SK-N-SH (cell line): ENCODE measurements around the gene TTC6.

Source experiments
- FOXJ3 ChIP-seq: sonication (generic); formaldehyde crosslinking; IDR thresholded peaks from 2 replicates; pipeline ENCODE4 v1.5.1; 2020; ENCODE audit warnings: mild to moderate bottlenecking, missing genetic modification reagents
- POLR2AphosphoS5 ChIP-seq: IDR thresholded peaks from 2 replicates; pipeline ENCODE4 v1.6.1; 2012; ENCODE audit warnings: low read depth, low read length
- RFX5 ChIP-seq: IDR thresholded peaks from 2 replicates; pipeline ENCODE4 v1.6.1; 2012; ENCODE audit warnings: mild to moderate bottlenecking, improper control_type of control experiment, low read length
- TF ChIP-seq, protein P1 (sequence below): fragments of 200-600 bp; sonication (generic); IDR thresholded peaks from 2 replicates; pipeline ENCODE4 v1.6.1; 2017; ENCODE audit warnings: antibody characterized with exemption, mild to moderate bottlenecking, moderate library complexity

DNA sequence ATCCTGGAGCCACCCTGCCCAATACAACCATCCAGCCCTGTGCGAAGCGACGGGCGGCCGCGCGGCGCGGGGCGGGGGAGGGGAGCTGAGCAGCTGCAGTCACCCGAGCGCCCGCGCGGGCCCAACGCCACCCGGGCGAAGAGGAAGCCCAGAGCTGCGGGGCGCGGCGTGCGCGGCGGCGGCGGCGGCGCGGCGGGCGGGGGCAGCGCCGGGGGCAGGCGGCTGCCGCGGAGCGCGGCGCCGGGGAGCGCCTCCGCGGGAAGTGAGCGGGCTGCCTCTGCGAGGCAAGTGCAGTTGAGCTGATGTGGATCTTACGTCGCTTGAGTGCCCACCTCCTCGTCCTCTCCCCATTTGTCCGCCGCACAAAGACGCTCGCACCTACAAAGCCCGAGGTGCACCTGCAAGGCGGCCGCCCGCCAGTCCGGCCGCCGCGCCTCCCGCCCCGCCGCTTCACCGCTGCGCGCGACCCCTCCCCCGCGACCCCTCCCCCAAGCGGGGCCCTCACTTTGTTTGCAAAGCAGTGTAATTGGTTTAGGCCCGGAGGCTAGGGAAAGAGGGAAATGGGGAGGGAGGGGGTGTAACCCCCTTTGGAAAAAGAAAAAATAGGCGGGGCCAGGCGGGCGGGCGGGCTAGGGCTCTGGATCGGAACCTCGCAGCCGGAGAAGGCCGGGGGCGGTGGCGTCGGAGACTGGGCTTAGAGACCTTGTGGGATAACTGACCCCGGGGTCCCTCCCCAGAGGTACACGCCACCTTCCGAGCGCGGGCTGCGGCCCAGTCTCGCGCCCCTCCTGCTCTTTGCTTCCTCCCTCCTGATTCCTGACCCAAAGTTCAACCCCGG lies at the start of gene TTC6, which contains the start of gene FOXA1:
- TF ChIP-seq, protein P1, sequence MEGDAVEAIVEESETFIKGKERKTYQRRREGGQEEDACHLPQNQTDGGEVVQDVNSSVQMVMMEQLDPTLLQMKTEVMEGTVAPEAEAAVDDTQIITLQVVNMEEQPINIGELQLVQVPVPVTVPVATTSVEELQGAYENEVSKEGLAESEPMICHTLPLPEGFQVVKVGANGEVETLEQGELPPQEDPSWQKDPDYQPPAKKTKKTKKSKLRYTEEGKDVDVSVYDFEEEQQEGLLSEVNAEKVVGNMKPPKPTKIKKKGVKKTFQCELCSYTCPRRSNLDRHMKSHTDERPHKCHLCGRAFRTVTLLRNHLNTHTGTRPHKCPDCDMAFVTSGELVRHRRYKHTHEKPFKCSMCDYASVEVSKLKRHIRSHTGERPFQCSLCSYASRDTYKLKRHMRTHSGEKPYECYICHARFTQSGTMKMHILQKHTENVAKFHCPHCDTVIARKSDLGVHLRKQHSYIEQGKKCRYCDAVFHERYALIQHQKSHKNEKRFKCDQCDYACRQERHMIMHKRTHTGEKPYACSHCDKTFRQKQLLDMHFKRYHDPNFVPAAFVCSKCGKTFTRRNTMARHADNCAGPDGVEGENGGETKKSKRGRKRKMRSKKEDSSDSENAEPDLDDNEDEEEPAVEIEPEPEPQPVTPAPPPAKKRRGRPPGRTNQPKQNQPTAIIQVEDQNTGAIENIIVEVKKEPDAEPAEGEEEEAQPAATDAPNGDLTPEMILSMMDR: no peak
- TF ChIP-seq POLR2AphosphoS5: no peak
- no peak for TF ChIP-seq RFX5
- no peak for TF ChIP-seq FOXJ3 (CRISPR knock-in tag)
